Measurements from ENCODE around the gene SALL4.
"Not testable (repeated sequence)": the region's sequence is repeated elsewhere in the genome, so short reads cannot be mapped to it uniquely, and the experiment has no call there.

SALL4 gene

DNA sequence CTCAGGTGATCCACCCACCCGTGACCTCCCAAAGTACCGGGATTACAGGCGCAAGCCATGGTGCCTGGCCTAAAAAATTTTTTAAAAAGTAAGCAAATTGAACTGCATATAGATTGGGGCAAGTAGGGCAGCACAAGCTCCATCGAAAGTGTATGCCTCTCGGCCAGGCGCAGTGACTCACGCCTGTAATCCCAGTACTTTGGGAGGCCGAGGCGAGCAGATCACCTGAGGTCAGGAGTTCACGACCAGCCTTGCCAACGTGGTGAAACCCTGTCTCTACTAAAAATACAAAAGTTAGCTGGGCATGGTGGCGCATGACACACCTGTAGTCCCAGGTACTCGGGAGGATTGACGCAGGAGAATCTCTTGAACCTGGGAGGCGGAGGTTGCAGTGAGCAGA lies 64.1 kb downstream of the SALL4 start:
- not testable (repeated sequence) for DNase-seq (ENCODE audit: low read depth, low spot score)

DNA sequence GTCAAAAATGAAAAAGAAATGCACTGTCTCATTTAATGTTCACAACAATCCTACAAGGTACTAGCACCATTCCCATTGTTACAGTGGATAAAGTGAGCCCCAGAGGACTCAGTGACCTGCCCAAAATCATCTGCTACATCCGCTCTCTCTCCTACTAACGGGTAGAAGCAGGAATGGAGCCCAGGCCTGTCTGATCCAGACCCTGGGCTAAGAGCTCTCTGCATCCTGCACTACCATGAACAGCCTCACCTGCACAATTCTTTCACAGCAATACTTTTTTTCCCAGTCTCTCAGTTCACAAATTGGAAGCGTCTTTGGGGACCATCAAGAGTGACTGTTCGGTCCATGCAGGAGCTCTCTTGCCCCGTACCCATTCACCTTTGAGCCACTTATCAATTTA lies 65.4 kb downstream of the SALL4 start:
- DNase-seq (ENCODE audit: low read depth, low spot score): no peak

DNA sequence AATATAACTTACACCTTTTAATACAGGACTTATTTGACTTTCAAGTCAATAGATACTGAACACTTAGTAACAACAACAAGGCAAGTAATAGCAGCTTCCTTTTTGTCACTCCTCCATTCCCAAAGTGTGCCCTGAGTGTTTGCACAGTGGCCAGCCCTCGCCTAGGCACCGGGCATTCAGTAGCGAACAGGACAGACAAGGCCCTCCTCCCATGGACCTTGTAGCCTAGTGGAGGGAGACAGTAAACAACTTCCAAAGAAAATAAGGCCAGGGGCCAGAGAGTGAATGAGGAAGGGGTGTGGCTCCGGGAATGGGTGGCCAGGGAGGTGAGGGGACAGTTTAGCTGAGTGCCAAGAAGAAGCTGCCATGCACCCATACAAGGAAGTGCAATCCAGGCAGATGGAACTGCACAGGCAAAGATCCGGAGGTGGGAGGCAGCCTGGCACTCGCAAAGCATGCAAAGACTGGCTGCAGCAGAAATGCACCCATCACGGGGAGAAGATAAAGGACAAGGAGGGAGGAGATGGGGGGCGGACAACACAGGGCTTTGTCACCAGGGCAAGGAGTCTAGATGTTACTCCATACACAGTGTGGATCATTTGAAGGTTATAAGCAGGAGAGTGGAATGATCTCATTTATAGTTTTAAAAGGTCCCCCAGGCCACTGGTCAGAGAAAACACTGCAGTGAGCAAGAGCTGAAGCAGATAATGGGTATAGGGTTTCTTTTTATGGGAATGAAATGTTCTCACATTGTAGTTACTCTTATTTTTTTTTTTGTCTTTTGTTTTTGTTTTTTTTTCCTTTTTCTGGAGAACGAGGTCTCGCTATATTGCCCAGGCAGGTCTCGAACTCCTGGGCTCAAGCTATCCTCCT lies 66.4 kb downstream of the SALL4 start:
- DNase-seq (ENCODE audit: low read depth, low spot score): no peak

DNA sequence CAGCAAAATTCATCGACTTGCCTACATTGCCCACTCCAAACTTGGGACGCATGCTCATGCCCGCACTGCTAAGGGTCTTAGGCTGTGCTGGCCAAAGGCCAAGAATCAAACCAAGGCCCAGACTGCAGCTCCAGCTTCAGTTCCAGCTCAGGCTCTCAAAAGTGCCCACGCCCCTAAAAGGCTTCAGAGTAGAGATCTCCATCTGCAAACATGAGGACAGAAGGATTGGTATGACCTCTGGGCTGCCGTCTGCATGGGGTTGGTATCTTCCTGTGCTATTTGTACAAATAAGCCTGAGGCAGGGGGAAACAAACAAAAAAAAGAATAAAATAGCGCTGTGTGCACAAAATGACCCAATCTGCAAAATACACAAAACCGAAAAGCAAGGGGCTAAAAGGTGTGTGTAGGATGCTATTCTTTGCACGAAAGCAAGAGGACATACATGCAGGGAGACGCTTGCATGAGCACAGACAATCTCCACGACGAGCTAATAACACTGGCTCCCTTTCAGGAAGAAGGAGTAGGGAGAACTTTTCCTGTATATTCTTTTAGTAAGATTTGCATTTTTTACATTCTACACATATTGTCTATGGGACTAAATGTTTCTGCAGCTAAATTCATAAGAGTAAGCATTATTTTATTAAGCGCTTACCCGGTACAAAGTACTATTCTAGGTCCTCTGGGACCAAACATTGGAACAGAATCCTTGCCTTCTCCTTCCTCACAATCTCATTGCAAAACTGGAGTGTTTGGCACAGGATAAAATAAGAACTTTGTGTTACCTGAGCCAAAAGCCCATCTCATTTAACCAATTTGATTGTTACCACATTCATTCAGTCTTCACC lies 67.2 kb downstream of the SALL4 start:
- no peak for DNase-seq (ENCODE audit: low read depth, low spot score)

DNA sequence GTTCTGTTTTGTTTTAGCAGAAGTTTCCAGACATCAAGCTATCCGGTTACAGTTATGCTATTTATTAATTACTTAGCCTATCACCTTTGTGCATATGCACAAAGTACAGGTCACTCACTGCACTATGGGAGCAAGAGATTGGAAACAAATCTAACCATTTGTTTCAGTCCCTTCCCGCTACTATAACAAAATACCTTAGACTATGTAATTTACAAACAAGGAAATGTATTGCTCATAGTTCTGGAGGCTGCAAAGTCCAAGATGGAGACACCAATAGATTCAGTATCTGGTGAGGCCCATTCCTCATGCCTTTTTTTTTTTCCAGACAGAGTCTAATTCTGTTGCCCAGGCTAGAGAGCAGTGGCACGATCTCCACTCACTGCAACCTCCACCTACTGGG lies 69.3 kb downstream of the SALL4 start:
- DNase-seq (ENCODE audit: low read depth, low spot score): no peak
